Muscle of back (tissue), 11 donors: Measurements from ENCODE around the gene NHERF1. TPM values are rescaled to one million over a fixed set of nuclear protein-coding genes. Genes with fewer than 3 reads are reported as not detected.
A peak's percentile ranks its signal among the peaks of the same experiment; 100 is the strongest.

Experiments
- DNase-seq, 3 donors: peaks; one replicate each; pipeline versions ENCODE4 v3.0.0 to v3.0.0-alpha.2; 2013
- polyA plus RNA-seq, 10 donors: library from polyadenylated mRNA; unstranded; fragments of 120-200 nt; gene quantifications; one replicate each; pipeline ENCODE4 v1.2.1, GENCODE V29; 2013; ENCODE audit not compliant: insufficient read length in 10 of 10

NHERF1 gene
- polyA plus RNA-seq, 10 donors, result 4.9 to 13.4 (median 8.9) TPM

- no peak for DNase-seq
Measured at GRCh38 chr17:74784125-74784810, 35.8 kb downstream of the NHERF1 start.

- no peak for DNase-seq
Measured at GRCh38 chr17:74785096-74785980, 36.9 kb downstream of the NHERF1 start.

- no peak for DNase-seq
Measured at GRCh38 chr17:74785981-74786360, 37.5 kb downstream of the NHERF1 start.

- no peak for DNase-seq
Measured at GRCh38 chr17:74786431-74787055, 38.1 kb downstream of the NHERF1 start.

- no peak for DNase-seq
Measured at GRCh38 chr17:74790161-74791058, 42.0 kb downstream of the NHERF1 start.

- DNase-seq, result no peak
Measured at GRCh38 chr17:74792586-74793105, 44.2 kb downstream of the NHERF1 start.

- no peak for DNase-seq
Measured at GRCh38 chr17:74795327-74796020, 47.0 kb downstream of the NHERF1 start.

GRCh38 chr17:74796211-74796610 is 47.8 kb downstream of the NHERF1 start:
- no peak for DNase-seq

- no peak for DNase-seq
Measured at GRCh38 chr17:74796866-74797265, 48.4 kb downstream of the NHERF1 start.

GRCh38 chr17:74797824-74798223 is 49.4 kb downstream of the NHERF1 start:
- no peak for DNase-seq

GRCh38 chr17:74798239-74798707 is 49.8 kb downstream of the NHERF1 start:
- DNase-seq, result peak in 2 of 3 donors; percentile 28 to 61

GRCh38 chr17:74799097-74799496 is 50.7 kb downstream of the NHERF1 start:
- no peak for DNase-seq

- no peak for DNase-seq
Measured at GRCh38 chr17:74800531-74800930, 52.1 kb downstream of the NHERF1 start.

- DNase-seq, result no peak
Measured at GRCh38 chr17:74801896-74802295, 53.5 kb downstream of the NHERF1 start.

- no peak for DNase-seq
Measured at GRCh38 chr17:74803388-74803930, 55.0 kb downstream of the NHERF1 start.

- no peak for DNase-seq
Measured at GRCh38 chr17:74803971-74804370, 55.5 kb downstream of the NHERF1 start.

- no peak for DNase-seq
Measured at GRCh38 chr17:74804683-74805082, 56.3 kb downstream of the NHERF1 start.

GRCh38 chr17:74805591-74805991 is 57.2 kb downstream of the NHERF1 start:
- DNase-seq, result no peak

- no peak for DNase-seq
Measured at GRCh38 chr17:74806334-74806733, 57.9 kb downstream of the NHERF1 start.

GRCh38 chr17:74807441-74807840 is 59.0 kb downstream of the NHERF1 start:
- no peak for DNase-seq
